GM19023 (cell line): Measurements from ENCODE around the gene TSPAN9.

Experiments
- ATAC-seq: cut with Tn5 transposase; IDR thresholded peaks from one replicate; pipeline ENCODE4 v1.9.1; 2021; ENCODE audit warnings: mild to moderate bottlenecking, moderate library complexity; ENCODE audit not compliant: unreplicated experiment

Gene TSPAN9

DNA sequence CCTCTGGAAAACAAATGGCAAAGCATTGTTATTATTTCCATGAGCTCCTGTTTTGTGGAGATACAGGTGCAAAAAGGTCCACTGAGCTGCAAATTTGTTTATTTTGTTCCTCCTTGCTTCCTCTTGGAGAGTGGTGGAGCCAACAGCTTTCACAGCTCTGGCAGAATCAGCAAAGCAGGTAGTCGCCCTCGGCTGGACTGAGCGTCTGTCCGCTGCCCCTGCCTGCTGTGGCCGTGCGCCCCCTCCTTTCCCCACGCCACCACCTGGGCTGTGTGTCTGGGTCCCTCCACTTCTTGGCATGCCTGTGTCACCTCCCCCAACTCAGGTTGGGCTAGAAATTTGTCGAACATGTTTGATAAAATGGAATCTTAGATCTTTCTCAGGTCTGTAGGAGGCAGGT, 188.2 kb downstream of the TSPAN9 start:
- no peak for ATAC-seq

DNA sequence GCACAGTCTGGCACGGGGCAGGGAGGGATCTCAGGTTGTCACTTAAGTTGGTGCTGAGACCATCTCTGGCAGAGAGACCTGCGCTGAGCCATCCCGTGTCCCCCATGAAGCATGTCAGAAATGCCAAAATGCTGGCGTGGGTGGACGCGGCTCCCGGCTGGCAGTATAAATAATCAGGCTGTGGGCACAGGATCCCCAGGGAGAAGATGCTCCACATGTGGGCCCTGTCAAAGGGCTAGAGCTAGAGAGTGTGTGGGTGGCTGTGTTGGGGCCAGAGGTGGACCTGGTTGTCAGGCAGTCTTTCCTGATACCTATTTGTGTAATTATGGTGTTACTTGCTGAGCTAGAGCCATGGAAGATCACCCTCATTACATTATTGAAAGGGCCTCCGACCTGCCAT, 189.5 kb downstream of the TSPAN9 start:
- ATAC-seq = no peak

DNA sequence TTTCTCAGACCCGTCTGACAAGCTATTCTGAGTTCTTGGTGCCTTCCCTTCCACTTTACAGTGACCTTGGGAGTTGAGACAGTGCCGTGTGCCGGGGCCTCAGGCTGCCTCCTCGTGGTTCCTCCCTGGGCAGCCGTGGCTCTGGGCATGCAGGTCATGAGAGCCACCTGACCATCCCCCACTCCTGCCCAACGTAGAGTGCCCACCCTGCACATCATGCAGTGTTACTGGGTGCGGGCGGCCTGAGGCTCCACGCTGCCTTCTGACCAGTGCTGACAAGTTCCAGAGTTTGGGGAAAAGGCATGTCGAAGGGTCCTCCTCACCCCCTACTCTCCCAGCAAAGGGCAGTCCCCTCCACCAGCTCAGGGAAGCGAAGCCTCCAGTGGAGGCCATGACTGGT, 190.5 kb downstream of the TSPAN9 start:
- ATAC-seq = no peak

DNA sequence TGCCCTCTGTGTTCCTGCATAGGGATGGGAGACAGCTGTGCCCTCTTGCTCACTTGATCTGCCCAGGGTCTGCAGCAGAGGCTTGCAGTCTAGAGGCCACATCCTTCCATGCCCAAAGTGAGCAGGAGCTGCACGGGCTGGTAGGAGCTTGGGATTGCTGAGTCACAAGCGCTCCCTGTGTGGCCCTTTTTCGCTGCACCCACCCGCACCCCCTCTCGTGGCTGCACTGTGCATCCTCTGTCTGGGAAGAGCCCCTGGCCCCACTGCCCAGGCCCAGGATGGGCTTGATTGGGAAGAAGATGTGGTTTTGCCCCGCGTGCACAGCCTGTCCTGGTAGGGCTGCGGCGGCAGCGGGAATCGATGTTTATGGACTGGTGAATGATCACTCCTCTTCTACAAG, 192.4 kb downstream of the TSPAN9 start:
- no peak for ATAC-seq

DNA sequence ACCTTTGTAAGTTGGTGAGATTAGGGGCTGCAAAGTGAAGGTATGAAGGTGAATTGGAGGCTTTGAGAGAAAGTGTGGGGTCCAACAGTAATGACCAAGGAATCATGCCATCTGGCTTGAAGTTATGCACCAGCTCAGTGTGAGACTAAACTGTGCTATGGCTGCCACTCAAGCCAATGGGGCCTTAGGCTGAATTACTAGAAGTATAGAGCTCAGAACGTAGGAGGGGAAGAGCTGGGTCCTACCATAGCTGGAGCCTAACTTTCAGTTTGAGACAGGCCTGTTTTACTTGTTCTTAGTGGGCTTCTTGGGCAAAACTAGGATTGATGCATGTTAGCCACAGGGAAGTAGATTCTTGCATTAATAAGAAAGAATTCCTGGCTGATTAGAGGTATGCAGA, 194.0 kb downstream of the TSPAN9 start:
- ATAC-seq = no peak

DNA sequence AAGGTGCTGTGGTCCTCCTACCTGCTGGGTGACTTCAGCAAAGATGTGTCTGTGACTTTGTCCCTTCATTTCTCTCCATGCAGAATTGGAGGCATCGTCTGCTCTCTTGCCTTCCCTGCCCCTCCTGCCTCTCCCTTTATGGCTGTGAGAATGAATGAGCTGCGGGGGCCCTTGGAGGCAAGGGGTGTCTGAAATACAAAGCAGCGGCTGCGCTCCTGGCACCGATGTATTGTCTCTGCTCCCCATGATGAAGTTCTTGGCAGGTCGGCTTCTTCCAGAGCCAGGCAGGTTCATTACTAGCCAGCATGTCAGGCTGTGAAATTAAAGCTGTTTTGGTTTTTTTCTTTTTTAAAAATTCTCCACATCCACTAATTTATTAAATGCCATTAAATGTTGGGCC, 194.5 kb downstream of the TSPAN9 start:
- ATAC-seq = no peak

DNA sequence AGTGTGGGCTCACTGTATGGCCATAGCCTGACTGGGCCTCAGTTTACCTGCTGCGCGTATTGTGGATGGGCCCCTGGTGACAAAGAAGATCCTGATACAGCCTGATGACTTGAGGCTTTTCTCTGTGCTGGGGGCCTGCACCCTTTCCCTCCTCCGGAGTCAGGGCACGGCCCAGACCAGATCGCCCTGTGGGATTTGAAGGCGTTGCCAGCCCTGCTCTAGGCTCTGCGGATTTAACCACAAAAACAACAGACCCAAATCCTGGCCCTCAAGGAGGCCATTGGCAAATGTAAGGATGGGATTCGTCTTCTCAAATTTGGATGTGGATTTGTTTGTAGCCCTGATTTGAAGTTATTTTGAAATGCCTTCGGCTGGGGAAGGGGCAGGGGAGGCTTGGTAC, 195.8 kb downstream of the TSPAN9 start:
- no peak for ATAC-seq

DNA sequence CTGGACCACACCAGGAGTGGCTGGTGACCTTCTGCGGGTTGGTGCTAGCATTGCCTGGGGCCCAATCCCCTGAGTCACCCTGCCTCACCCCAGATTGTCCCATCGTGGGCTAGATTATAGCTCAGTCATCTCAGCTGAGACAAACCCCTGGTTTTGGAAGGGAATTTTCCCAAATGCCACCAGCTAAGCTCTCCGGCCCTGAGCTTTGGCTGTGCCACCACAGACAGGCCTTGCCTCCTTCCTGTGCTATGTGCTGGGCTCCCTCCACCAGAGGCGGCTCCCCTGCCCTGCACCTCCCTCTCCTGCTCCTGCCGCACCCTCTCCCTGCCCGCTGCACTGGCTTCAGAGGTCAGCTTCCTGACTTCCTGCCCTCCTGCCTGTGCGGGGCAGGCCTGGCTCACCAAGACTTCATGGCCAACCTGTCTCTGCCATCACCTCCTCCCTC, 196.3 kb downstream of the TSPAN9 start:
- ATAC-seq = no peak

DNA sequence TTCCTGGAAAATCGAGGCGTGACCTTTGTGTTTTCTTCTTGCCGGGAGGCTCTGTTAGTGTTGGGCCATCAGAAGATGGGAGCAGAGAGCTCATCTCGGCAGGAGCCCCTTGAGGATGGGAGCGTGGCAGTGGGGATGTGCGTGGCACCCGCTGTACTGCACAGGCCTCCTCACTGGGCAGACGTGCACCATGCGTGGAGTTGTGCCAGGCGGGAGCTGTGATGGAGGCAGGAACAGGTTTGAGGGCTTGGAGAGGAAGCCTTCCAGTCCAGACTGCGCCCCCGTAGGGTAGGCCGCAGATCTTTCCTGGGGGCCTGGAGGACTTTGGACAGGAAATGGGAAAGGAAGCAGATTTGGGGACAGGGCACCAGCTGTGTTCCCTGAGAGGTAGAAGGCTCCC, 197.5 kb downstream of the TSPAN9 start:
- no peak for ATAC-seq

DNA sequence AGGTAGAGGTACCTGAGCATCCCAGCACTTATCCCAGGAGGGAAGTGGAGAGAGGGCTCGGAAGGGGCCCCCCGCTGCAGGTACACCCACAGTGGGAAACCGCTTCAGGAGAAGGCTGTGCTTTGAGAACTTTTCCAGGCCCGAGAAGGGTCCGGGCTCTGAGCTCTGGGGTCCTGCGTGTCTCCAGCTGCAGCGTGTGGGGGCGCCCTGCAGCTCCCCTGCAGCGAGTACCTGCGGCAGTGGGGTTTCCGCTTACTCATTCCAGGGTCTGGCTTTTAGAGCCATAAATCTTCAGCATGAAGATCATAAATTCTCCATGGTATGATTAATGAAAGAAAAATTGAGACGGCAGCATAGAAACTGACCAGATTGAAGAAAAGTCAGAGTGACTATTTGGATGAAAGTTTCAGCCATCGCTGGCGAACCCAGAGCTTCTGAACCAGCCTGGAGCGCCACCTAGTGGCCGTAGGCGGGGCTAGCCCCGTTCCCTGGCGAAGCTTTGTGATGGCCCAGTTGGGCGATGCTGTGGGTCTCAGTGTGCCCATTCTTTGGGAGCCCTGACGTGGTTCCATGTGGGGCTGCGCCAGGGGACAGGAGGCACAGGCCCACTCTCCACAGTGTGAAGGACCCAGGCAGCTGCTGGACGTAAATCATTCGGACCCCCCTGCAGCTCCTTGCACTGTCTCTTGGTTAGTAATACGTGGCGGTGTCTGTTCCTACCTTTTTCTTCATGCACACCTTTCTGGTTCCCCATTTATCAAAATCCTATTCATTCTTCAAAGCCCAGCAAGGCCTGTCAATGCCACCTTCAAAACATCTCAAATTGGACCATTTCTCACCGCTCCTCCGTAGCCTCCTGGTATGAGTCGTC, 198.2 kb downstream of the TSPAN9 start:
- ATAC-seq = no peak

DNA sequence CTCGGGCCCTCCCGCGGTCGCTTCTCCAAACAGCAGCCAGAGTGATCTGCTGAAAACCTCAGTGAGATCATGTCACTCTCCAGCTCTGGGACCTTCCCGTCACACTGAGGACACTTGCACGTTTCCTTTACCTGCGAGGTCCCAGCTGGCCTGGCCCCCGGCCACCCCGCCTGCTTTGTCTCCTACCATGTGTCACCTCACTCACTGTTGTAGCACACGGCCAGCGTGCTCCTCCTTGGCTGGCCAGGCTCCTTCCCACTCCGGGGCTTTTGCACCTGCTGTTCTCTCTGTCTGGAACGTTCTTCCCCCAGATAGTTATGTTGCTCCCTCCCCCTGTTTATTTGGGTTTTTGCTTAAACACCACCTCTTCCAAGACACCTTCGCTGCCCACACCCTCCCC, 199.0 kb downstream of the TSPAN9 start:
- ATAC-seq = no peak

DNA sequence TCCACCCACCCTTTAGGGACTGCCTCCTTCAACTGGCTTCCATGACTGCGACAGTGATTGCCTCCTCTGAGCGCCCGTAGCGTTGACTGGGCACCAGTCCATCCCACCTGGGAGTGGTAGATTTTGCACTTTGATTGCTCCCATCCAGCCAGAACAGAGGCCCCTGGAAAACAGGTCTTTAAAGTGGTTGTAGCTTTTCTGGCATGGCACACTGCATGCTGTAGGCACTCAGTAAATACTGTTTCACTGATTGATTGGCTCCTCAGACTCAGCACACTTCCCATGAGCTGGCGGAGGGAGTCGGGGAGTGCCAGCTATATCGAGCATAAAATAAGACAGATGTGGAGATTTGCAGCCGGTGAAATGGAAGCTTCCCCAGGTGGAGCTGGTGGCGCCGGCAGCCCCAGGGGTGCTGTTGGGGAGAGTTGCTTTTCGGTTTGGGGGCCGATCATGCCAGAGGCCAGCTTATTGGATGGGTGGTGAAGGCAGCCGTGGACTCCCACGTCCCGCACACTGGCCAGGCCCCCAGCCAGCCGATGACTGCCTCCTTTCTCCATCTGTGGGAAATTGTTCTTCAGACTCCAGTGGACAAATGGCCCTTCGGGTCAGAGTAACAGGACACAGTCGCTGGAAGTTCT, 200.2 kb downstream of the TSPAN9 start:
- ATAC-seq = no peak

DNA sequence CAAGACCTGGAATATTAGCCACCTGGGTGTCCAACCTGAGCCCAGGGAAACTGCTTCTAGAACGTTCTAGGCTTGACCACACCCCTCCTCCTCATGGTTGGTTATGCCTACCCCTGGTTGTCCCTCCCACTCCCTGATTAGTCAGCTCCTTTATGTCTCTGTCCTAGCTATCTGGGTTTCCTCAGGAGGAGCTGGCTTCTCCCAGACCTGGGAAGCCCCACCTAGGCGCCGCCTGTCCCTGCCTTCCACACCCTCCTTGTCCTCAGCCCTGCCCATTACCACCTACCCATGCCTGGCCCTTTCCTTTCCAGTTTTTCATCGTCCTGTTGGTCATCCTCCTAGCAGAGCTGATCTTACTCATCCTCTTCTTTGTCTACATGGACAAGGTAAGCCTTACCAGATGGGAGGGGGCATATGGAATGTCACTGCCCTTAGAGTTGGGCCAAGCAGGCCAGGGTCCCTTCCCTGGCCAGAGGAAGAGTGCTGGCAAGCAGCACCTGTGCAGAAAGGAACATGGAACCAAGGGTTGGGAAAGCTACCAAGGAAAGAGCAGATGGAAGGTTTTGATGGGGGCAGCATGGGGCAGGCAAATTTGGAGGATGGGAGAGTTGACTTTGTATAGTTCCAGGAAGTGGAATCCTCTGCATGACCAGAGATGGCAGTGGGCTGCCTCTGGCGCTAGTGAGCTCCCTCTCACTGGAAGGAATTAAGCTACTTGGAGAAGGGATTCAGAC, 201.7 kb downstream of the TSPAN9 start:
- no peak for ATAC-seq

DNA sequence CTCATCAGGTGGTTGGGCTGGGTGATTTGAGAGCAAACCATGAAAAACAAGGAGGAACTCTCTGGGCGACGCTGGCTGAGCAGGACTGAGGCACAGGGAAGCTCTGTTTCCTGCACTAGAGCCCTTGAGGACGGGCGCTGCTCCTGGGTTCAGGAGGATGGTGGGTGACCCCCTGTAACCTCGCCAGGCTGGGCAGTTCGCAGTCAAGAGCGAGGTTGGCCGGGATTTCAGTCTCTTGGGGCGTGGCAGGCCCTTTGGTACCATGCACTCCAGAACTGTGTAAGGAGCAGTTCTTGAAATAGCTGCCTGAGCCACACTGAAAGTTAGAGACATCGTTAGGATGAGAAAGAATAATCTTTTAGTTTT, 202.2 kb downstream of the TSPAN9 start:
- ATAC-seq = no peak

DNA sequence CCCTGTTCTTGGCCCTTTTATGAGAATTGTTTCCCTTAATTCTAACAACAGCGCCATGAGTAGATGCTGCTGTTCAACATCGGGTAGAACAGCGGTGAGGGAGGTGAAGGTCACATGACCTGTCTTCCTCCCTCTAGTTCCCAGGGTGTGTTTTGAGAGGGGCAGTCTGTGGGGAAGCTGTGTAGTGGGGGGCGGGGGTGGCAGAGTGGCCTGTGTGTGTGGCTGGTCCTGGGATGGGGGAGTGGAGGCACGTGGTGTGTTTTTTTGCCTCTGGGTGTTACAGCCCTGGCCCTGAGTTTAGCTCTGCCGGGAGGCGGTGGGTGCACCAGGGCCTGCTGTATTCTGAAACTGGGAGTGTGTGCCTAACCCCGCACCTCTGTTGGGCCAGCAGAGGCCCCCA, 202.7 kb downstream of the TSPAN9 start:
- no peak for ATAC-seq

DNA sequence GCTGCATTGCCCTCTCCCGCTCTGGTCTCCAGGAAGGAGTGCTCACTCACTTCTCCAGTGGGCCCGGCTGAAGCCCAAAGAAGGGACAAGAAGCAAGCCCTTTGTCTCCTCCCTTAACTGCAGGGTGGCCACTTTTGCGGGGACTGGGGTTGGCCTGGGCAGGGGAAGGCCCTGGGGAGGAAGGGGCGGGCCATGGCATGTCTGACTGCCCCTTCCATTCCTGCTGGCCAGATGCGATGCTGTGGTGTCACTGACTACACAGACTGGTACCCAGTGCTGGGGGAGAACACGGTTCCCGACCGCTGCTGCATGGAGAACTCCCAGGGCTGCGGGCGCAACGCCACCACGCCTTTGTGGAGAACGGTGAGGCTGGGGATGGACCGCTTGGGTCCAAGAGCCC, 203.8 kb downstream of the TSPAN9 start:
- no peak for ATAC-seq

DNA sequence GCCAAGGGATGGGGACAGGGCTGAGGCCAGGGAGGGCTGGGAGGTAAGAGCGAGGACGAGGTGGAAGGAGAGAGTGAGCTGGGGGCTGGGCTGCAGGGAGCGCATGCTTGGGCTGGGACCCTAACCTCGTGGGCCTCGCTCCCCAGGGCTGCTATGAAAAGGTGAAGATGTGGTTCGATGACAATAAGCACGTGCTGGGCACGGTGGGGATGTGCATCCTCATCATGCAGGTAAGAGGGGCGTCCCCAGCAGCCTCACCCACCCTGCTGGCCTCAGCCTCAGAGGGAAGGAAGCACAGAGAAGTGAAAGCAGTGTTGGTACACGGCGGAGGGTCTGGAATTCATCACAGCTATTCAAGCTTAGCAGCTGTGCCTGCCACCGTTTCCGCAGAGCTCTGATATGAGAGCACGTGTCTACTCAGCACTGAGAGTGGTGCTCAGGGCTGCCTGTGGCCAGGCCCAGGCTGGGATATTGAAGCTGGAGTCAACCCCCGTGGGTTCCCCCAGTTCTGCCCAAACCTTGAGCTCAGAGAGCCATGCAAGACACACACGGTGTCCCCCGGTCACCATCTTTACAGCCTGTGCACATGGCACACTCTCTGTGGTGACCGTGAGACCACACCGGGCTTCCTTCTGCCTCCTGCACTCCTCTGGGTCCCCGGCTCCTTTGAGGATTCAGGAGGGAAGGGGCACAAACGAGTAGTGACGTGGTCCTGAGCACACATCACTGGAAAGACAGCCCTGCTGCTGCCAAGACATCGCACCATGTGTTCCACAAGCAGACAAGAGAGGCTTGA, 204.6 kb downstream of the TSPAN9 start:
- no peak for ATAC-seq

DNA sequence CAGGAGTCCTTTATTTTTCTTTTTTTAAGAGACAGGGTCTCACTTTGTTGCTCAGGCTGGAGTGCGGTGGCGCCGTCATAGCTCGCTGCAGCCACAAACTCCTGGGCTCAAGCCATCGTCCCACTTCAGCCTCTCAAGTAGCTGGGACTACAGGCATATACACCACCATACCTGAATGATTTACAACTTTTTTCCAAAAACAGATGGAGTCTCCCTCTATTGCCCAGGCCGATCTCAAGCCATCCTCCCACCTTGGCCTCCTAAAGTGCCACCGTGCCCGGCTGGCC, 205.1 kb downstream of the TSPAN9 start:
- ATAC-seq = no peak

DNA sequence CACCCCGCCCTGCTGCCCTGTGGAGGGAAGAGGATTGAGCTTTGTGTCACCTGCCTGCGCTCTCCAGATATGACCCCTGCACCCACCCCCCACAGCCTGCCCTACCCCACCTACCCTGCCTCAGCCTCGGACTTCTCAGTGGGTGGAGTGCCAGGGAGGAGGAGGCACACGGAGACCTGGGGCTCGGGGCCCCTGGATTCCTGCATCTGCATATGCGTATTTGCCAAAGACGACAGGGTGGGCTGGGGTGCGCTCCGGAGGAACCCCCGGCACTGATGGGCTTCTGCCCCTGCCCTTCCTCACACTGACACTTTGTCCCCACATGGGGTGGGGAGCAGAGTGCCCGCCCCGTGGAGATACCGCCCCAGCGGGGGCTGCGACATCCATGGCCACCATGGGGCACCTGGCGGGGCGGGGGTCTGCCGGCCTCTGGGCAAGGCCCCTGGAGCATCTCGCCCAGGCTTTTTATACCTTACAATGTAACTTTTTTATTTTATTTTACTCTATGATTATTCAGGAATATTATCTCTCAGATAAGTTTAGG, 206.0 kb downstream of the TSPAN9 start:
- ATAC-seq = no peak

DNA sequence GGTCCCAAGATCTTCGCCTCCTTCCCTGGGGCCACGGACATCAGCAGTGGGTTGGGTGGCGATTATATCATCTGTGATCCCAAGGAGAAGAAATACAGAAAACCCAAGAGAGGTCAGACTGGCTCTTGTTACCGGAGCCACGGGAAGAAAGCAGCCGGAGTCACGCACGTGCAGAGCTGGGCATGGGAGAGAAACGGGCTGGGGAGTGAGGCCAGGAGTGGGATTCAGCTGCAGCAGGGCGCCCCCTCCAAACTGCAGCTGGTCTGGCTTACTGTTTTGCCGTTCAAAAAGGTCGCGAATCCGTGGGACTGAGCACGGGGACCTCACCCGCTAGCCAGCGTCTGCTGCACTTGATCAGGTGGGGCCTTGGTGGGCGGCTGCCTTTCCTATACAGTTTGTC, 207.2 kb downstream of the TSPAN9 start:
- ATAC-seq = no peak

DNA sequence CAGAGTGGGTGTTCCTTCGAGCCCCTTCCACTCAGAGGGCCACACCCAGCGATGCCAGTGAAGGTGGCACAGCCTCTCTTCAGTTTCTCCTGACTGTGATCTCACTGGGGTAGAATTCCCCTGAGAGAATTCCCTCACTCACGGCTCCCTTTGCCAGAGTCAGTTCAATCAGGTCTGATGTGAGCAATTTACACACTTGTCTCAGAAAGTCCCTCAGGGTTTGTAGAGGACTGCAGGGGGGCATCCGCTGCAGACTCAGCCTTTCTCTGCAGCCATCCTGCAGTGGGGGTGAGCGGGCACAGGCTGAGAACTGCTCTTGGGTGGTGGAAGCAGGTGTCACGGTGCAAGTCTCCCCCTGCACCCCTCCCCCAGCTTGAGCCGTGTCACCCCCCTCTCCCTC, 208.4 kb downstream of the TSPAN9 start:
- ATAC-seq = no peak
